H1 (cell line): Measurements from ENCODE around the gene HBEGF. TPM values are rescaled to one million over a fixed set of nuclear protein-coding genes. Genes with fewer than 3 reads are reported as not detected.

Source experiments
- CTCF ChIA-PET: fragments of 300-600 bp; sonication (Branson Sonifier 250); formaldehyde crosslinking; loops from one replicate; lab custom pipeline; 2021; ENCODE audit not compliant: partially characterized antibody; lab: Charles Lee
- POLR2A ChIA-PET: fragments of 300-600 bp; sonication (Branson Sonifier 250); formaldehyde crosslinking; loops from one replicate; lab custom pipeline; 2021; ENCODE audit warnings: inconsistent platforms; ENCODE audit not compliant: partially characterized antibody; lab: Charles Lee
- DNase-seq, 2 experiments: peaks; one replicate each; pipeline versions ENCODE4 v3.0.0 to v3.0.0-alpha.2; 2010 to 2022; ENCODE audit warnings: low spot score in 2 of 2, low read depth in 1 of 2, mixed read lengths in 1 of 2
- FAIRE-seq: peaks from 2 replicates; lab custom pipeline; 2011; peaks lifted over from hg19 to GRCh38; lab: Jason Lieb, UNC
- H2AFZ ChIP-seq: 2 replicates; pipeline ENCODE4 v1.8.1; 2012; ENCODE audit warnings: low read length, inconsistent platforms
- H2AK5ac ChIP-seq: 2 replicates; pipeline ENCODE4 v1.6.1; 2013; ENCODE audit warnings: low read depth, low read length
- H2BK120ac ChIP-seq: replicated peaks from 2 replicates; pipeline ENCODE3; 2013; ENCODE audit warnings: low read depth, low read length, inconsistent platforms
- H2BK12ac ChIP-seq: 2 replicates; pipeline ENCODE4 v1.6.1; 2013; ENCODE audit warnings: low read depth, low read length
- H2BK15ac ChIP-seq: 2 replicates; pipeline ENCODE4 v1.6.1; 2013; ENCODE audit warnings: low read length
- H2BK20ac ChIP-seq: 2 replicates; pipeline ENCODE4 v1.6.1; 2013; ENCODE audit warnings: low read length
- H2BK5ac ChIP-seq: 2 replicates; pipeline ENCODE4 v1.6.1; 2013; ENCODE audit warnings: low read depth, low read length
- H3K14ac ChIP-seq: 2 replicates; pipeline ENCODE4 v1.6.1; 2013; ENCODE audit warnings: inconsistent platforms; ENCODE audit not compliant: insufficient read length
- H3K18ac ChIP-seq: 2 replicates; pipeline ENCODE4 v1.6.1; 2013; ENCODE audit warnings: low read length; ENCODE audit errors: extremely low read depth
- H3K23ac ChIP-seq: 2 replicates; pipeline ENCODE4 v1.6.1; 2013; ENCODE audit warnings: inconsistent platforms; ENCODE audit not compliant: insufficient read length
- H3K23me2 ChIP-seq: 2 replicates; pipeline ENCODE4 v1.6.1; 2013; ENCODE audit warnings: low read depth, low read length
- H3K27ac ChIP-seq: 2 replicates; pipeline ENCODE4 v1.6.1; 2011; ENCODE audit warnings: low read depth, low read length, inconsistent platforms
- H3K27me3 ChIP-seq, 4 experiments: replicated peaks in 1 of 4; 1 replicate in 1 of 4; 2 replicates in 3 of 4; pipeline versions ENCODE4 v1.6.1 to v1.8.1; 2011 to 2013; ENCODE audit warnings: low read length in 3 of 4, mild to moderate bottlenecking in 3 of 4, inconsistent platforms in 2 of 4, mixed read lengths in 2 of 4, moderate library complexity in 1 of 4; ENCODE audit not compliant: control insufficient read depth in 3 of 4, insufficient read depth in 3 of 4; ENCODE audit errors: extremely low read depth in 1 of 4
- H3K36me3 ChIP-seq, 4 experiments: 2 replicates each; pipeline versions ENCODE4 v1.6.1 to v1.8.1; 2011 to 2013; ENCODE audit warnings: mild to moderate bottlenecking in 4 of 4, low read length in 3 of 4, moderate library complexity in 2 of 4, control low read depth in 1 of 4, inconsistent platforms in 1 of 4; ENCODE audit not compliant: insufficient read depth in 4 of 4, control insufficient read depth in 2 of 4
- H3K4ac ChIP-seq: replicated peaks from 2 replicates; pipeline ENCODE3; 2013; ENCODE audit warnings: low read length, low read depth, mixed read lengths, inconsistent platforms; ENCODE audit not compliant: insufficient read length
- H3K4me1 ChIP-seq, 4 experiments: replicated peaks in 1 of 4; 1 replicate in 1 of 4; 2 replicates in 3 of 4; pipeline versions ENCODE4 v1.6.1 to v1.8.1; 2011 to 2013; ENCODE audit warnings: low read length in 3 of 4, inconsistent platforms in 2 of 4, mixed read lengths in 1 of 4; ENCODE audit not compliant: insufficient read depth in 4 of 4, control insufficient read depth in 3 of 4
- H3K4me2 ChIP-seq, 2 experiments: 2 replicates each; pipeline versions ENCODE4 v1.6.1 to v1.8.1; 2011 to 2013; ENCODE audit warnings: low read depth in 2 of 2, low read length in 2 of 2, control low read depth in 1 of 2, inconsistent platforms in 1 of 2, mild to moderate bottlenecking in 1 of 2; ENCODE audit not compliant: insufficient read depth in 1 of 2
- H3K4me3 ChIP-seq, 4 experiments: fragments of 200-600, 300-600 bp in 1 of 4; sonication (generic), shearing (Covaris generic), sonication (Bioruptor Twin) in 1 of 4; 2 replicates each; pipeline versions ENCODE4 v1.5.1 to v1.8.1; 2011 to 2016; ENCODE audit warnings: low read length in 4 of 4, low read depth in 3 of 4, control low read depth in 2 of 4, inconsistent platforms in 2 of 4, mild to moderate bottlenecking in 2 of 4, mixed read lengths in 1 of 4, moderate library complexity in 1 of 4; ENCODE audit not compliant: insufficient read depth in 2 of 4; ENCODE audit errors: extremely low read depth in 1 of 4
- H3K56ac ChIP-seq: replicated peaks from 2 replicates; pipeline ENCODE3; 2013; ENCODE audit warnings: low read depth, mild to moderate bottlenecking, mixed read lengths, low read length, inconsistent platforms; ENCODE audit not compliant: insufficient read length
- H3K79me1 ChIP-seq: 2 replicates; pipeline ENCODE4 v1.6.1; 2013; ENCODE audit warnings: low read depth, low read length, control low read depth
- H3K79me2 ChIP-seq, 2 experiments: 2 replicates each; pipeline versions ENCODE4 v1.6.1 to v1.8.1; 2012 to 2013; ENCODE audit warnings: low read length in 2 of 2, mild to moderate bottlenecking in 2 of 2, inconsistent platforms in 1 of 2; ENCODE audit not compliant: insufficient read depth in 2 of 2, control insufficient read depth in 1 of 2
- H3K9ac ChIP-seq, 4 experiments: replicated peaks in 1 of 4; 1 replicate in 1 of 4; 2 replicates in 3 of 4; pipeline versions ENCODE4 v1.6.1 to v1.8.1; 2011 to 2013; ENCODE audit warnings: low read depth in 3 of 4, low read length in 3 of 4, control low read depth in 2 of 4, mild to moderate bottlenecking in 2 of 4, moderate library complexity in 2 of 4, inconsistent platforms in 1 of 4; ENCODE audit errors: extremely low read depth in 1 of 4
- H3K9me3 ChIP-seq, 2 experiments: 2 replicates each; pipeline versions ENCODE4 v1.6.1 to v1.8.1; 2012 to 2013; ENCODE audit warnings: mild to moderate bottlenecking in 2 of 2, moderate library complexity in 2 of 2, control low read depth in 1 of 2, inconsistent platforms in 1 of 2, low read depth in 1 of 2, low read length in 1 of 2, mixed read lengths in 1 of 2; ENCODE audit not compliant: insufficient read depth in 2 of 2
- H4K20me1 ChIP-seq, 2 experiments: replicated peaks in 1 of 2; 2 replicates each; pipeline versions ENCODE3 to v1.8.1; 2011 to 2013; ENCODE audit warnings: inconsistent platforms in 2 of 2, low read length in 2 of 2, mild to moderate bottlenecking in 1 of 2; ENCODE audit not compliant: insufficient read depth in 2 of 2, control insufficient read depth in 1 of 2
- H4K5ac ChIP-seq: 2 replicates; pipeline ENCODE4 v1.6.1; 2013; ENCODE audit warnings: low read length, low read depth, mixed read lengths, inconsistent platforms; ENCODE audit not compliant: insufficient read length
- H4K8ac ChIP-seq: 2 replicates; pipeline ENCODE4 v1.8.0; 2013; ENCODE audit warnings: mild to moderate bottlenecking, moderate library complexity, low read length, inconsistent platforms; ENCODE audit not compliant: insufficient read depth; ENCODE audit errors: extremely low read depth
- H4K91ac ChIP-seq: replicated peaks from 2 replicates; pipeline ENCODE3; 2013; ENCODE audit warnings: low read length, mixed read lengths, inconsistent platforms; ENCODE audit not compliant: insufficient read length
- ATF3 ChIP-seq: IDR thresholded peaks from 2 replicates; pipeline ENCODE4 v1.6.1; 2011; ENCODE audit warnings: low read depth, mild to moderate bottlenecking, low read length; ENCODE audit not compliant: insufficient read depth
- CBX5 ChIP-seq: fragments of 300-800, 300-1000 bp; sonication (generic); IDR thresholded peaks from 2 replicates; pipeline ENCODE4 v1.7.1; 2016; ENCODE audit warnings: antibody characterized with exemption, low read length, low read depth
- CBX8 ChIP-seq: fragments of 300-800, 300-1000 bp; sonication (generic); IDR thresholded peaks from 2 replicates; pipeline ENCODE4 v1.7.1; 2016; ENCODE audit warnings: low read depth, low read length, borderline replicate concordance
- CEBPB ChIP-seq: IDR thresholded peaks from 2 replicates; pipeline ENCODE4 v1.6.1; 2012; ENCODE audit warnings: low read depth, low read length
- CHD2 ChIP-seq: IDR thresholded peaks from 2 replicates; pipeline ENCODE4 v1.6.1; 2012; ENCODE audit warnings: low read length, improper control_type of control experiment
- GABPA ChIP-seq: IDR thresholded peaks from 2 replicates; pipeline ENCODE4 v1.6.1; 2011; ENCODE audit warnings: mild to moderate bottlenecking, low read length, moderate library complexity, borderline replicate concordance; ENCODE audit not compliant: insufficient read depth
- KDM4A ChIP-seq: IDR thresholded peaks from one replicate; pipeline ENCODE4 v1.7.1; 2012; ENCODE audit warnings: low read depth, mild to moderate bottlenecking, moderate library complexity, low read length, inconsistent platforms; ENCODE audit not compliant: severe bottlenecking
- POLR2A ChIP-seq, 2 experiments: IDR thresholded peaks; 1 replicate in 1 of 2; 2 replicates in 1 of 2; pipeline ENCODE4 v1.6.1; 2011; ENCODE audit warnings: low read depth in 2 of 2, low read length in 2 of 2, mild to moderate bottlenecking in 2 of 2; ENCODE audit errors: control extremely low read depth in 1 of 2
- SIRT6 ChIP-seq: IDR thresholded peaks from one replicate; pipeline ENCODE4 v1.7.1; 2012; ENCODE audit warnings: low read length, inconsistent platforms
- SUZ12 ChIP-seq: fragments of 200-600 bp; sonication (generic); IDR thresholded peaks from 2 replicates; pipeline ENCODE4 v1.6.1; 2012; ENCODE audit warnings: mild to moderate bottlenecking, inconsistent platforms, low read length, moderate library complexity, mixed read lengths
- TEAD4 ChIP-seq: IDR thresholded peaks from 2 replicates; pipeline ENCODE4 v1.6.1; 2012; ENCODE audit warnings: low read depth, low read length, inconsistent platforms, mixed read lengths
- ZNF274 ChIP-seq: IDR thresholded peaks from 2 replicates; pipeline ENCODE4 v1.7.0; 2012; ENCODE audit warnings: low read length, borderline replicate concordance; ENCODE audit errors: extremely low read depth
- WGBS, 2 experiments: shearing (Covaris generic) in 1 of 2; methylation state at CpG; one replicate each; pipeline versions ENCODE4 v1.1.6 to v1.1.7; 2013 to 2015; ENCODE audit warnings: low lambda C conversion rate in 2 of 2, mixed read lengths in 2 of 2, inconsistent platforms in 1 of 2, low coverage in 1 of 2, missing lambda C conversion rate in 1 of 2; ENCODE audit not compliant: insufficient replicate concordance in 2 of 2, insufficient coverage in 1 of 2, insufficient read length in 1 of 2; ENCODE audit errors: extremely low coverage in 1 of 2, missing lambda C conversion rate in 1 of 2; 5-methylcytosine and 5-hydroxymethylcytosine counted together
- polyA plus RNA-seq, 7 experiments: library from polyadenylated mRNA; depleted of rRNA in 3 of 7; stranded (reverse) in 5 of 7; unstranded in 2 of 7; fragments of >200 nt in 5 of 7; fragments of 200-250 nt in 2 of 7; gene quantifications; 1 replicate in 5 of 7; 2 replicates in 1 of 7; 4 replicates in 1 of 7; pipeline versions ENCODE4 v1.2.1 to v1.2.3, GENCODE V29; 2011 to 2013; ENCODE audit warnings: missing spikeins in 2 of 7, mixed read lengths in 2 of 7
- total RNA-seq: library from RNA; stranded (reverse); fragmentation: NEBNext Ultra II Directional; extraction: Animal tissue kit (Norgen Biotek cat#: 25700); gene quantifications from 2 replicates; pipeline ENCODE4 v1.2.1, GENCODE V29; 2021

The HBEGF gene
- total and polyA plus RNA-seq, 2 of the 8 experiments (the other 6 are each of a cell fraction or from before 2014, with no cell fraction given), result 2.4 to 2.5 TPM

- Histone ChIP-seq H3K14ac (no peak overlapping the region), H3K4me3 (no peak overlapping the region), H2BK5ac (no peak overlapping the region), H3K4ac (no peak overlapping the region), H3K79me2 (no peaks in the 10 kb centered on the region), H4K20me1 (no peaks in the 10 kb centered on the region), H3K36me3 (peaks cover 0 to 4% (median 1%) of the 10 kb centered on the region in 4 experiments; a peak in 2 of 8 replicates), H3K27me3 (no peaks in the 10 kb centered on the region)
- FAIRE-seq, result no peak
- POLR2A ChIA-PET, result interaction anchor here (3.5 kb wide), 1 partner anchor 8 kb away, joined by 22 read pairs; the partner anchor contains the start of gene HBEGF
- TF ChIP-seq CBX5 (no peak), GABPA (no peak), TEAD4 (no peak), KDM4A (no peak), ATF3 (no peak), POLR2A (IDR thresholded peaks at IDR 0.05; ENCODE audit: control extremely low read depth in 1 of 2, low read depth in 2 of 2, low read length in 2 of 2) (no peak), SIRT6 (no peak), ZNF274 (no peak), CHD2 (no peak), SUZ12 (no peak), CEBPB (no peak), CBX8 (no peak)
- TF ChIP-seq, all 59 proteins: peak for 0
- no peak overlapping the region for H2BK12ac ChIP-seq
- no peak overlapping the region; the same call in 1 of the 2 replicates for H3K27ac ChIP-seq
- H2AK5ac ChIP-seq, result no peak overlapping the region
- H3K4me1 ChIP-seq, result no peaks in the 10 kb centered on the region
- no peak overlapping the region for H2AFZ ChIP-seq
- no peak overlapping the region for H4K5ac ChIP-seq
- no peak overlapping the region for H2BK20ac ChIP-seq
- no peaks in the 10 kb centered on the region; the same call in 1 of the 2 replicates for H3K79me1 ChIP-seq
- no peak overlapping the region for H3K4me2 ChIP-seq
- H3K56ac ChIP-seq, result no peak overlapping the region
- H2BK15ac ChIP-seq, result no peak overlapping the region
- no peak for DNase-seq
- no peaks in the 10 kb centered on the region for H3K9me3 ChIP-seq
- WGBS, 2 experiments, result 94% methylated on average over 1 of the region's 1 CpG; no CpG with 5 or more reads in 1 of the 2 experiments
- no peak overlapping the region for H3K9ac ChIP-seq
- no peak overlapping the region for H4K8ac ChIP-seq
- CTCF ChIA-PET, result interaction anchor here (1.2 to 4.0 kb wide), 8 partner anchors 8 to 97 kb away, joined by 3 to 29 read pairs (median 8); partner anchors contain the start of gene HBEGF
- no peaks in the 10 kb centered on the region for H3K23me2 ChIP-seq
- H3K23ac ChIP-seq, result no peak overlapping the region
- no peak overlapping the region for H2BK120ac ChIP-seq
- H4K91ac ChIP-seq, result no peak overlapping the region
- no peak overlapping the region for H3K18ac ChIP-seq
Measured at GRCh38 chr5:140337880-140338279, 8.5 kb downstream of the HBEGF start.
